Stomach (tissue), 4 donors: ENCODE data around the gene NUDT5.

Experiments
- EP300 ChIP-seq: sonication (generic); formaldehyde crosslinking; IDR thresholded peaks from one replicate; pipeline ENCODE4 v1.6.1; 2017; ENCODE audit warnings: antibody characterized with exemption
- POLR2A ChIP-seq, 4 donors: fragments of 450-650 bp; IDR thresholded peaks; one replicate each; pipeline ENCODE4 v1.6.1; 2016; ENCODE audit warnings: antibody characterized with exemption in 4 of 4, control low read depth in 2 of 4, mild to moderate bottlenecking in 1 of 4, moderate library complexity in 1 of 4
- POLR2AphosphoS5 ChIP-seq, 3 donors: sonication (generic); formaldehyde crosslinking; IDR thresholded peaks; one replicate each; pipeline ENCODE4 v1.6.1; 2016; ENCODE audit warnings: antibody characterized with exemption in 3 of 3
- TF ChIP-seq, protein P1 (sequence below), 7 experiments: fragments of 450-650 bp in 4 of 7; fragments of 200-600 bp in 3 of 7; sonication (generic) in 3 of 7; IDR thresholded peaks; one replicate each; pipeline ENCODE4 v1.5.1; 2016 to 2019; ENCODE audit warnings: antibody characterized with exemption in 7 of 7, control low read depth in 2 of 7, mild to moderate bottlenecking in 1 of 7

DNA sequence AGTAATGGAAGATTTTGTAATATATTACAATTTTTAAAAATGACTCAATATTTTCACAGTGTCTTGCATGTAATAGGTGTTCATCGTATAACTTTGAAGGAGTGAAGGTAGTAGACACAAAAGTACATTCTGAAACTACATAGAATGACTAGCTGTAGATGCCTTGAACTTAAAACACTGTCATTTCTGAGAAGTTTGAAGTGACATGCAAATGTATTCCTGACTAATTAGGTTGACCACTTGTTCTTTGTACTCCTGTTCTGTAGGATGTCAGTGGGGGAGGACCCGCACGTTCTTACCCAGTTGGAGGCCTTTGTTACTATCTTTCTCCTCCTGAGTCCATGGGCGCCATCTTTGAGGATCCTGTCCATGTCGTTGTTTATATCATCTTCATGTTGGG is 35.0 kb downstream of the NUDT5 start:
- TF ChIP-seq, protein P1, sequence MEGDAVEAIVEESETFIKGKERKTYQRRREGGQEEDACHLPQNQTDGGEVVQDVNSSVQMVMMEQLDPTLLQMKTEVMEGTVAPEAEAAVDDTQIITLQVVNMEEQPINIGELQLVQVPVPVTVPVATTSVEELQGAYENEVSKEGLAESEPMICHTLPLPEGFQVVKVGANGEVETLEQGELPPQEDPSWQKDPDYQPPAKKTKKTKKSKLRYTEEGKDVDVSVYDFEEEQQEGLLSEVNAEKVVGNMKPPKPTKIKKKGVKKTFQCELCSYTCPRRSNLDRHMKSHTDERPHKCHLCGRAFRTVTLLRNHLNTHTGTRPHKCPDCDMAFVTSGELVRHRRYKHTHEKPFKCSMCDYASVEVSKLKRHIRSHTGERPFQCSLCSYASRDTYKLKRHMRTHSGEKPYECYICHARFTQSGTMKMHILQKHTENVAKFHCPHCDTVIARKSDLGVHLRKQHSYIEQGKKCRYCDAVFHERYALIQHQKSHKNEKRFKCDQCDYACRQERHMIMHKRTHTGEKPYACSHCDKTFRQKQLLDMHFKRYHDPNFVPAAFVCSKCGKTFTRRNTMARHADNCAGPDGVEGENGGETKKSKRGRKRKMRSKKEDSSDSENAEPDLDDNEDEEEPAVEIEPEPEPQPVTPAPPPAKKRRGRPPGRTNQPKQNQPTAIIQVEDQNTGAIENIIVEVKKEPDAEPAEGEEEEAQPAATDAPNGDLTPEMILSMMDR (IDR thresholded peaks at IDR 0.05): no peak
- TF ChIP-seq EP300 (no peak), POLR2A (IDR thresholded peaks at IDR 0.05) (no peak), POLR2AphosphoS5 (IDR thresholded peaks at IDR 0.05) (no peak)
